Measurements from ENCODE around the gene CHAT.

DNA sequence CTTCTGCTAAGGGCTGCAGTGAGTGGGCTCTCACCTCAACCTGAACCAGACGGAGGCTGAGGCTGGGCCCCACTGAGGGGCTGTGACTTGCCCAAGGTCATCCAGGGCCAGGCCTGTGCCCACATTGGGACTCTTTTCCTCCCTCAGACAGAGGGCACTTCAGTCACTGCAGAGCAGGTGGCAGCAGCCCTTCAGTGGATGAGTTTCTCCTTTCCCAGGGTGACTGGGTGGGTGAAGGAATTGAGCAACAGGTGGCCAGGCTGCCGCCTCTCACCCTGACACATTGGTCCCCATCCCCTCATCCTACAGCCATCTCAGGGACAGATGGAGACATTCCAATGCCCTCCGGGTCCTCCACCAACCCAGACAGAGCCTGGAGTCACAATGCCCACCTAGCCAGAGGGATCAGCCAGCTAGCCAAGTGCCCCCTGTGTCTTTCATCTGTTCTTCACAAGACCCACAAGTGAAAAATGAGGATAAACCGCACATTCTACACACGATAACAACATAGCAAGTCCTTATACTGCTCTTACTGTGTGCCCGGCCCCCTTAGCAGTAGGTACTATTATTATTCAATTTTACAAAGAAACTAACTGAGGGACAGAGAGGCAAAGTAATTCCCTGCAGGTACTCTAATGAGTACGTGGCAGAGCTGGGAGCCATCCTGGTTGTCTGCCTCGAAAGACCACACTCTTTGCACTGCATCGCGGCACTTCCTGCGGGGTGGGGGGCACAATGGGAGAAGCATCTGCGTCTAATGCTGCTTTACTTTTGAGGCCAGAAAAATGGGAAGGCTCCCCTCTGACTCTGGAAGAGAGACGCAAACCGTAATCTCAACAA, 5.5 kb upstream of the CHAT start:
- no peak for TF ChIP-seq ZNF274 (IDR thresholded peaks at IDR 0.05; ENCODE audit: low read depth, low read length)
- TF ChIP-seq SUZ12 (IDR thresholded peaks at IDR 0.05; ENCODE audit: extremely low read depth, insufficient read depth, insufficient read length): no peak
